Measurements from ENCODE around the gene SPIRE1.
A peak's percentile ranks its signal among the peaks of the same experiment; 100 is the strongest.
"Not testable (repeated sequence)": the region's sequence is repeated elsewhere in the genome, so short reads cannot be mapped to it uniquely, and the experiment has no call there.

The SPIRE1 gene

DNA sequence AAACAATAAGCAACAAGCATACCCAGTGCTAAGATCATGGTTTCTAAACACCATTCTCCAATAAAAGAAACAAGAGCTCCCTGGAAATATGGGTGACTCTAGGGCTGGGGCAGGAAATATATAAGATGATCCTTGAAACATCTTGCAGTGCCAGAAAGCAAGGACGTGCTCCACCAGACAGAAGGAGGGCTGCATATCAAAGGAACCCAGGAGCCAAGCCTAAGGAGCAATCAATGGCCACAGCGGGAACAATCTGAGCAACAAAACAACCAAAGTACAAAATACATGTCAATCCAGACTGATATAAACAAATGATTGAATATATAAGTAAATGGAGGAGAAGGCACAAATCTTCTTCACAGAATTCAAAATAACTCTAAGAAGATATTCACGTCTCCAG lies 10.1 kb downstream of the SPIRE1 start:
- no peak for DNase-seq (ENCODE audit: low read depth, low spot score)

DNA sequence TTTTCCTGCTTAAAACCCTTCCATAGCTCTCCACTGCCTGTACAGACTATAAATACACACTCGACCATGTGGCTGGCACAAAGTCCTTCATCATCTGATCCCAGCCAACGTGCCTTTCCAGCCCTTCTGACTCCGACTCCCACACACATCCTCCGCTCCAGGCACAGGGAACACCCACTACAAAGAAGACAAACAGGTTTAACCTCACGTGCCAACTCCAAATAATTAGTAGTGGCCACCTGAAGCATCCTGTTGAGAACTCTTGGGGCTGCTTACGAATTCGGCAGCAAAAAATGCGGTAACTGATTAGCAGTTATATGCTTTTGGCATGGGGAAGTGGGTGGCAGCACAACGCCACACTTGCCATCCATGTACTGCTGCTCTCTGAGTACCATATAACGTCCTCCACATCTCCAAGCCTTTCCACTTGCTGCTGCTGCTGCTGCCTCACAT lies 12.1 kb downstream of the SPIRE1 start:
- no peak for DNase-seq (ENCODE audit: low read depth, low spot score)

DNA sequence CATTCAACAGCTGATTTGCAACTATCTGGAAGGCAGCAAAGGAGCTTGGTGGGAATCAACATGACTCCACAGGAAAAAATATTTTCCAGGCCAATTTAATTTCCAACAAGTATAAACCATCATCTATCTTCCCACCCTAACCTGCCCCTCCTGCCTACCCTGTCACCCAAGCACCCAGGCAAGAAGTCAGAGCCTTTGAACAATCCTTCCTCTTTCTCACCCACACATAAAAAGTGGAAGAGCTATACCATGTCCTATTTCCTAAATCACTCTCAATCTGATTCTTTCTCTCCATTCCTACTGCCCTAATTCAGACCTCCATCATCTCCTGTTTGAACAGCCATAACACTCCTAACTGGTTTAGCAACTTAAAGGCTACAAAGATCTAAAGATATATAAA lies 12.7 kb downstream of the SPIRE1 start:
- no peak for DNase-seq (ENCODE audit: low read depth, low spot score)

DNA sequence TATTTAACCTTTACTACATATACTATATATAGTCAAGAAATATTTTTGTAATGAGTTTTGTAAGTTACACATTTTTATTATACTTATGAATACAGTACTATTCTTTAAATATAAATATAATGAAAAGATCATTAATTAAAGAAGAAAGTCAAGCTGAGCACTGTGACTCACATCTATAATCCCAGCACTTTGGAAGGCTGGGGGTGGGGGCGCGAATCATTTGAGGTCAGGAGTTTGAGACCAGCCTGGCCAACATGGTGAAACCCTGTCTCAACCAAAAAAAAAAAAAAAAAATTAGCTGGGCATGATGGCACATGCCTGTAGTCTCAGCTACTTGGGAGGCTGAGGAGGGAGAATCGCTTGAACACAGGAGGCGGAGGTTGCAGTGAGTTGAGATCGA lies 14.2 kb downstream of the SPIRE1 start:
- not testable (repeated sequence) for DNase-seq (ENCODE audit: low read depth, low spot score)

DNA sequence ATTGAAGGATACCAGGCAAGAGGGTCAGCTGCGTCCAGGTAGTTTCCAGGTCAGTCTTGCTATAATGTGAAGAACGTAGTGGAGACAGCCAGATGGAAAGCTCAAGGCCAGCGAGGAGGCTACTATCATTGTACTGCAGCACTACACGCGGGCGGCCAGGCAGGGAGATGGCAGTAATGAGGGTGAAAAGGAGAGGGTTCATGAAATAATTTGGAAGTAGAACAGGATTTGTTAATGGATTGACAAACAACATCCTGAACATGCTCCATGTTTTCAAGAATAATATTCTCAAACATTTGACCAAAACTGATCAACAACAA lies 17.1 kb downstream of the SPIRE1 start:
- DNase-seq (ENCODE audit: low read depth, low spot score), result no peak

DNA sequence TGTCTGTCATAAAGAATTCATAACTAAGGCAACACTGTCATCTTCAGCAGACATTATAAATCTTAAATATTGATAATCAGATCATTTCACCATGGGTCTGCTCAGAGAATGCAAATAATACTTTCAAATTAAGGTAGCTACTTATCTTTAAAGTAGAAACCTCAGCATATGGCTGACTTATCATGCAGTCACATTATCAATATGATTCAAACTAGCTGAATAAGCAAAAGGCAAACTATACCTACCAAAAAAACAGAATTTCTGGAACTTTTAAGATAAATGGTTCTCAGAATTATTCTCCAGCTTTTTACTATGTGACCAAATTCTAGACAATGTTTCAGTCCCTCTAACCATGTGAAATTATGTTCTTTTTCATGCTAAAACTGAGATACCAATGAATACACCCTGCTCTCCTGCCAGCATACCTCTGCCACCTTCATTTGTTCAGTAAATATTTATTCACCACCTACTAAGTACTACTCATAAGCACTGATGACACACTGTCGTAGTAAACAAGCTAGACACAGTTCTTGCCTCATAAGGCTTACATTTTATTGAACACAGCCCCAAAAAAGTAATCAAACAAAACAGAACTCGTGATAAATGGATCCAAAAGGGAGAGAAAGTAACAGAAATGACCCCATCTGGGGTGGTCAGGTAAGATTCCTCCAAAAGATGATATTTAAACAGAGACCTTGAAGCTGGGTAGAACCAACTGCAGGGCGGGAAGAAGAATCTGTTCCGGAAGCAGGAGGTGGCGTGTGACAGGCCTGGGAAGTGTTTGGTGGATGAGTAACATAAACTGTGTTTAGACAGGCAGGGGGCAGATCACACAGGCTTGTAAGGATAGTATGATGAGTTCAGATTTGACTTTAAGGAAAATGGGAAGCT lies 17.7 kb downstream of the SPIRE1 start:
- DNase-seq (ENCODE audit: low read depth, low spot score), result peak; percentile 62

DNA sequence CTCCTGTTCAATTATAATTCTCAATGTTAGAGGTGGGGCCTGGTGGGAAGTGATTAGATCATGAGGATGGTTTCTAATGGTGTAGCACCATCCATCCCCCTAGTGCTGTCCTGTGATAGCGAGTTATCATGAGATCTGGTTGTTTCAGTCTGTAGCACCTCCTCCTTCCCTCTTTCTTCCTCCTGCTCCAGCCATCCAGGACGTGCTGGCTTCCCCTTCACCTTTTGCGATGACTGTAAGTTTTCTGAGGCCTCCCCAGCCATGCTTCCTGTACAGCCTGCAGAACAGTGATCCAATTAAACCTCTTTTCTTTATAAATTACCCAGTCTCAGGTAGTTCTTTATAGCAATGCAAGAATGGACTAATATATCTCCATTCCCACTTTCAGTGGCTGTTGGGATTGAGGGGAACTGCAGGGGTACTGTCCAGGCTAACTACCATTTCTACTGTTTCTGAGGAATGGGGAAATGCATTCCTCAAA lies 19.2 kb downstream of the SPIRE1 start:
- DNase-seq (ENCODE audit: low read depth, low spot score), result no peak

DNA sequence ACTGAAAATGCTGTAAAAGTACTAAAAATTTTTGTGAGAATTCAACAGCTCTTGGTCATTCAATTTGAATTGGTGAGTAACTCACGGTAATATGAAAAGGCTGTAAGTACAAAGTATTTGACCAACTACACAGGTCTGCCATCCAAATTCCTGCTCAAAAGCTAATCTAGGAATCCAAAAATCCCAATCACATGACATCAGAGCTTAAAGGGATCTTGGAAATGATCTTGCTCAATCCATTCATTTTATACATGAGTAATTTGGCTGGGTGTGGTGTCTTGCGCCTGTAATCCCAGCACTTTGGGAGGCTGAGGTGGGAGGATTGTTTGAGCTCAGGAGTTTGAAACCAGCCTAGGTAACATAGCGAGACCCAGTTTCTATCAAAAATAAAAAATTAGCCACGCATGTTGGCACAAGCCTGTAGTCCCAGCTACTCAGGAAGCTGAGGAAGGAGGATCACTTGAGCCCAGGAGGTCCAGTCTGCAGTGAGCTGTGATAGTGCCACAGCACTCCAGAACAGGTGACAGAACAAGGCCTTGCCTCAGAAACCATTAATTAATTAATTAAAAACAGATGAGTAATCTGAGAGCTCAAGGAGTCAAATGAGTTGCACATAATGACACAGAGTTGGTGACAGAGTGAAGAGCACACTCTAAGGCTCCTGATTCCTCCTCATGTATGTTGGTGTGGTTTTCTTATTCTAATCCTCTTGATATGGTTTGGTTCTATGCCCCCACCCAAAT lies 19.8 kb downstream of the SPIRE1 start:
- DNase-seq (ENCODE audit: low read depth, low spot score), result peak; percentile 59

DNA sequence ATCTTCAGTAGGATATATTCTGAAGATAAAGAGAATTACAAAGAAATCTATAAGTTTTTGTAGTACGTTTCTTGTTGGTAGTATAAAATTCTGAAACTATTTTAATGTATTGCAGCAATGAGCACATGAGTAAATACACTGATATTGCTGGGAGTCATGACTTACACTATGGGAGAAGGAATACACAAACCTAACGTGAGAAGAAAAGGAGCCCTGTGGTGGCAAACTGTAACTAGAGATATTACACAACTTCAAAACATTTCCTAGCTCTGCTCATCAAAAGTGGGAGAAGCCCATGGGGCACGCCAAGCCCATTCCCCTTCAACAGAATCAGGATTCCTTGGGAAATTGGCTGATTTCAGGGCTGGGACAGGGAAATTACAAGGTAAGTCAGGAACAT lies 20.5 kb downstream of the SPIRE1 start:
- DNase-seq (ENCODE audit: low read depth, low spot score), result no peak

DNA sequence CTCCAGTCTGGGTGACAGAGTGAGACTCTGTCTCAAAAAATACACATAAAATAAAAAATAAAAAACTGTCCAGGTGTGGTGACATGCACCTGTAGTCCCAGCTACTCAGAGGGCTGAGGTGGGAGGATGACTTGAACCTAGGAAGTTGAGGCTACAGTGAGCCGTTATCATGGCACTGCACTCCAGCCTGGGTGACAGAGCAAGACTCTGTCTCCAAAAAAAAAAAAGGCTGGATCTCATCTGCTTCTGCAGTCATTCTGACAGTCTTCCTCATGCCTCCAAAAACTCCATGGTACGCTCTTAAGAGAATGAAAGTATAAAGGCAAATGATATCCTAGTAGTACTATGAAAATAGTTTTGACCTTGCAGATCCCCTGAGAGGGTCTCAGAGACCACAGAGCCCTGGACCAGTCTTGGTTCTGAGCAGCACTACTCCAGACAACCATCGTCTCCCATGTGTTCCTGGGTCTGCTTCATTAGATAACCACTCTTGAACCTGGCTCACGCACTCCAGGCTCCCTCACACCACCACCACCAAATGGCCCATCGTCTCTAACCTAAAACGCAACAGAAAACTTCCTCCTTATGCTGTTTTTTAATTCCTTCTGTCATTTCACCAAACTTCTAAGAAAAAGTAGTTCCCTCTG lies 26.0 kb downstream of the SPIRE1 start:
- no peak for DNase-seq (ENCODE audit: low read depth, low spot score)

DNA sequence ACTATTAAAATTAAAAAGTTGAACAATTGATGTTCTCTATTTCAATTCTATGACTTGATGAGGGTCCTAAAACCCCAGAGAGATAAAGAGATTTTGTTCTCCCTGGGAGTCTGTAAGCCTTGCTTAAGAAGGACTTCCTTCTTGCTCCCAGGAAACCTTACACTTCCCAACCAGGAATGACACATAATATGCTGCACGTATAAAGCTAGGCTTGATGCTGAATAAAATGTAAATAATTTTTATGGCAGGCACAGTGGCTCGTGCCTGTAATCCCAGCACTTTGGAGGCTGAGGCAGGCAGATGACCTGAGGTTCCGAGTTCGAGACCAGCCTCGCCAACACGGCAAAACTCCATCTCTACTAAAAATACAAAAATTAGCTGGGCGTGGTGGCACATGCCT lies 27.8 kb downstream of the SPIRE1 start:
- no peak for DNase-seq (ENCODE audit: low read depth, low spot score)

DNA sequence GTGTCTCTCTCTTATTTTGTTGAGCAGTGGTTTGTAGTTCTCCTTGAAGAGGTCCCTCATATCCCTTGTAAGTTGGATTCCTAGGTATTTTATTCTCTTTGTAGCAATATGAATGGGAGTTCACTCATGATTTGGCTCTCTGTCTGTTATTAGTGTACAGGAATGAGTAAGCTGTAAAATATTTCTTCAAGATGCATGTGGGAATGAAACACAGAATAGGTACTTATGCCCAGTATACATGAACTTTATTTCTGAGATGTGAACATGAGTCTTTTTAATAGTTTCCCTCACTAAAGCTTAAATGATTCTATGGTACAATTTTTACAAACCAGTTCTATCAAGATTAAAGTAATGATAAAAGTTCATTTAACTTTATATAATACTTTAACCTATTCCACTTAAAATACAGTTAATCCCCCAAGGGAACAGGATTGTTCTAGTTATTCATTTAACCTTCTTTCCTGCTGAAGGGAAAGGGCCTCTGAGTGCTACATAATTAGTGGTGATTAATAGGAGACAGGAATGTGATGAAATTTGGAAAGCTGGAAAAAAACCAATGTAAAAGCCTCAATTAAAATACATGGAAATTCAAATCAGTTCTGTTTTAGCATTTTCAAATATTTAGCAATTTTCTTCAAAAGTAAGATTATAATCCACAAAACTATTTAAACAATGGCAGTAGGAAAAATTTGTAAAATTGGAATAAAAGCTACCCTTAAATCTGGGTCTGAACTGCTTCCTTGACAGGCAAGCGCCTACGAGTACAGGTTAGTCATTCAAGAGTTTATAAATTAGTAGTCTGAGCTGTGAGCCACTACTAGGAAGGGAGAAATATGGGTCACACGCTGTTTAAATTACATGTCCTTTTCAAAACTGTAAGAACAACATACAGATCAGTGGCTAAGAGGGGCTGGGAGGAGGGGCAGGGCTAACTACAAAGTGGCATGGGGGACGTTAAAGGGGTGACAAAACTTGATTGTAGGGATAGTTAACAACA lies 28.9 kb downstream of the SPIRE1 start:
- DNase-seq (ENCODE audit: low read depth, low spot score), result peak; percentile 62

DNA sequence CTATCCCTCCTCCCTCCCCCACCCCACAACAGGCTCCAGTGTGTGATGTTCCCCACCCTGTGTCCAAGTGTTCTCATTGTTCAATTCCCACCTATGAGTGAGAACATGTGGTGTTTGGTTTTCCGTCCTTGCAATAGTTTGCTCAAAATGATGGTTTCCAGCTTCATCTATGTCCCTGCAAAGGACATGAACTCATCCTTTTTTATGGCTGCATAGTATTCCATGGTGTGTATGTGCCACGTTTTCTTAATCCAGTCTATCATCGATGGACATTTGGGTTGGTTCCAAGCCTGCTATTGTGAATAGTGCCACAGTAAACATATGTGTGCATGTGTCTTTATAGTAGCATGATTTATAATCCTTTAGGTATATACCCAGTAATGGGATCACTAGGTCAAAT lies 30.7 kb downstream of the SPIRE1 start:
- DNase-seq (ENCODE audit: low read depth, low spot score), result not testable (repeated sequence)

DNA sequence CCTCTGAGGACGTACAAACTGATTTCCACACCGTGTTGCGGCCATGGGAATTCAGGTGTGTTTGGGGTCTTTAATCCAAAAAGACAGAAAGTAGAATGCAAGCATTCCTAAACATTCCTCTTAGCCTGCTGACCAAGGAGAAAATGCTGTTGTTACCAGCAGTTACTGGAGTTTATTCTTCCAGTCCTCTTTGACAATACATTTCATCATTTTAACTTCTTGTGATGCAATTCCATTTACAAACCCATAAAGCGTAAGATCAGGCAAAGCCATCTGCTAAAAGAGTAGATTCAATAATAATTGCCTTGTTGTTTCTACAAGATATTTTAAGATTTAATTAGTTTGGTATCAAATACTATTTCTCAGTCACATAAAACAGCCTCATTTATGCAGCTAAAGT lies 32.7 kb downstream of the SPIRE1 start:
- no peak for DNase-seq (ENCODE audit: low read depth, low spot score)

DNA sequence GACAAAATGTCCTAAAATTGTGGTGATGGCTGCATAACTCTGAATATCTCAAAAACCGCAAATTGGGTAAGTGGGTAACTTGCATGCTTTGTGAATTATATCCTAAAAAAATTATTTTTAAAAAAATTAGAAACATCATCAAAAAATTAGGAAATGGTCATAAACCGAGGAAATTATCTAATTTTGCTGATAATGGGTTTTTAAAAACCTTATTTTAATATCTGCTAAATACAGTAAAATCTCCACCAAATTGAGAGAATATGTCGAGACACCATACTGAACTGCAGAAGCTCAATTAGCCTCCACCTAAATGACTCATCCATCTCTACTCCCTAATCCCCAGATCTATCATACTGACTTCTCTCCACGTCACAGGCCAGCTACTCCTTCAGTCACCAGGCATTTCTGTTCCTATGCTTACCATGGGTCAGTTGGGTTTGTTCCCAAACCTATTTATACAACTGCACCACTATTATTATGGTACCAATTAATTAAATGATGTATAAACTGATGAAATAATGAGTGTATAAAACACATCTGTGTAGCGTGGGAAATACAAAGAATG lies 36.1 kb downstream of the SPIRE1 start:
- peak; percentile 50 for DNase-seq (ENCODE audit: low read depth, low spot score)

DNA sequence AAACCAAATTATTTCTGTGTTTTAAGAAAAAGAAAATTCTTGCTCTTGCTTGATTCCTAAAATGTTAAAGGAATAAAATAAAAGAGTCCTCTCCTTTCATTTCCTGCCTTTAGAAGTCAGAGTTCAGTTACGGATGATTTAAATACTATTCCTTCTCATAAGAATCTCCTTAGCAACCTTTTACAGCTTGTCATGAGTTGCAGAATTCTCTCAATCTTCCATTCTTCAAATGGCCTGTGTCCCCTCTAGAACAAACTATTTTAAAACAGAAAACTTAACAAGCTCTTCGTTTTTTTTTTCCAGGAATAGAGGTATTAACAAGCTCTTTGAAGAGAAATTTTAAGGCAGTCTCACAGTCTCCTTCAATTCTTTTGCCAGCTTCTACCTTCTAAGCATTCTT lies 42.2 kb downstream of the SPIRE1 start:
- no peak for DNase-seq (ENCODE audit: low read depth, low spot score)

DNA sequence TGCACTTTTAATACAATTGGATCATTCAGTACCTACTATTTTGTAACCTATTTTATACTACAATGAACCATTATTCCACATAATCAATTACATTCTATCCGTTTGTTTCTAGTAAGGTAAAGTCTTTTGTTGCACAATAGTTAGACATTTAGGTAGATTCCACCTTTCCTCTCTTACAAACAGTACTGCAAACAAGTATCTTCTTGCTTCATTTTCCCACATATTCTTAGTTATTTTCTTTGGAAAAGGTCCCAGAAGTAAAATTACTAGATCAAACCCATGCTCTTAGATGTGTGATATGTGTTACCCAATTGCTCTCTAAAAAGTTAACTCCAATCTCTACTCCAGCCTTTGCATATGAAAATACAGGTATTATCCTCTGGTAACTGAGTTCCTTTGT lies 49.6 kb downstream of the SPIRE1 start:
- peak; percentile 34 for DNase-seq (ENCODE audit: low read depth, low spot score)

DNA sequence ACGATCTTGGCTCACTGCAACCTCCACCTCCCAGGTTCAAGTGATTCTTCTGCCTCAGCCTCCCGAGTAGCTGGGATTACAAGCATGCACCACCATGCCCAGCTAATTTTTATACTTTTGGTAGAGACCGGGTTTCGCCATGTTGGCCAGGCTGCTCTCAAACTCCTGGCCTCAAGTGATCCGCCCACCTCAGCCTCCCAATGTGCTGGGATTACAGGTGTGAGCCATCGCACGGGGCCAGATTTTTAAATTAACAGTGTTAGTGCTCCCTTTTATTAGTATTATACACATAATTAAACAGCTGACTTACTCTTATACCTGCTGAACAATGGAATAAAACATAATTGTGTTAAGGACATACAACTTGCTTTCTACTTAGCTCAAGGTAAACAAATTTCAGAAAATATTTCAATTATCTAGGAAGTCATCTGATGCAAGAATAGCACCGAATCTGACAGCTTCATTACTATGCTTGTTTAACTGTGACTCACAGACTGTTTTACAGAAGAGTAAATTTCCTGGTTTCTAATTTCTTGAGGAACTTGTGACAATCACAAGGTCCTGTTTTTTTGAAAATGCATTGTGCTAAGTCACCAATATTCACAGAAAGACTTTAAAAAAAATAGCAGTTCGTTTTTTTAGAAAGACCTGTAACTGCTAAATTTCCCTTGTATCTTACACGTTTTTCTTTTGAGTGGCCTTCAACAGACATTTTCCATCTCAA lies 51.2 kb downstream of the SPIRE1 start:
- peak; percentile 62 for DNase-seq (ENCODE audit: low read depth, low spot score)

DNA sequence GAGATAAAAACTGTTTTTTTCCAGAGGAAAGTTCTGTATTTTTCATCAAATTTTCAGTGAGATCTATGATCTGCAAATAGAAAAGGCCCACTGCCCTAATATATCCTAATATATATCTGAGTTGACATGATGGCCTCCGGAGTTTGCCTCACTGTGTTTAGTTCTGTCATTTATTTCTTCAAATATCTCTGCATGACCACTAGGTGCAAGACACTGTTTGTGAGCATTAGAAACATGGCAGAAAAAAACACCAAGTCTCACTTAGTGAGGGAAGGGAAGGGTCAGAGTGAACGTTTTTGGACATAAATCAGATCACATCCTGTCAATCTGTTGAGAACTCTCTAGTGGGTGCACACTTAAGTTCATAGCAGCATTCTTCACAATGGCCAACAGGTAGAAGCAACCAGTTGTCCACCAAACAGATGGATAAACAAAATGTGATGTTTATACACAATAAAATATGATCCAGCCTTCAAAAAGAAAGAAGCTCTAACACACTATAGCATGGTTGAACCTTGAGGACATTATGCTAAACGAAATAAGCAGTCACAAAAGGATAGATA lies 53.4 kb downstream of the SPIRE1 start:
- no peak for DNase-seq (ENCODE audit: low read depth, low spot score)

DNA sequence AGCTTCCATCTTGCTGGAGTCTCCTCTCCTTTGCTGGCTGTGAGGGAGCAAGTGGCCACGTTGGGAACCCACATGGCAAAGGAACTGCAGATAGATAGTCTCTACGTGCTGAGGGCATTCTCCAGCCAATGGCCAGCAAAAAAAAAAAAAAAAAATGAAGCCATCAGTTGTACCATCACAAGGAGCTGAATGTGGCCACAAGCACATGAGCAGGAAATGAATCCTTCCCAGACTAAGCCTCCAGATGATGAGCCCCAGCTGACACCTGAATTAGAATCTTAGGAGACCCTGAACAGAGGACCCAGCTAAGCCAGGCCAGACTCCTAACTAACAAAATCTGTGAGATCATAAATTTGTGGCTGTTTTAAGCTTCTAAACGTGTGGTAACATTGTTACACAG lies 57.9 kb downstream of the SPIRE1 start:
- no peak for DNase-seq (ENCODE audit: low read depth, low spot score)
